Neuronal stem cell (in vitro differentiated cells): ENCODE results near the gene CYRIA.

Source experiments
- DNase-seq: peaks from one replicate; pipeline ENCODE4 v3.0.0-alpha.2; 2013; ENCODE audit warnings: low spot score
- H2AFZ ChIP-seq: one replicate; pipeline ENCODE4 v1.6.1; 2013; ENCODE audit warnings: mild to moderate bottlenecking, low read length, inconsistent platforms
- H2AK5ac ChIP-seq: 2 replicates; pipeline ENCODE4 v1.6.1; 2013; ENCODE audit warnings: low read depth, mild to moderate bottlenecking, inconsistent platforms, low read length, moderate library complexity, mixed read lengths
- H2BK120ac ChIP-seq: 2 replicates; pipeline ENCODE4 v1.6.1; 2013; ENCODE audit warnings: low read depth, mild to moderate bottlenecking, inconsistent platforms, low read length, moderate library complexity, mixed read lengths
- H2BK12ac ChIP-seq: one replicate; pipeline ENCODE4 v1.6.1; 2013; ENCODE audit warnings: low read length, inconsistent platforms
- H2BK15ac ChIP-seq: 2 replicates; pipeline ENCODE4 v1.6.1; 2013; ENCODE audit warnings: mild to moderate bottlenecking, low read length, inconsistent platforms, mixed read lengths
- H2BK5ac ChIP-seq: one replicate; pipeline ENCODE4 v1.6.1; 2013; ENCODE audit warnings: inconsistent platforms, mild to moderate bottlenecking, low read length, moderate library complexity
- H3K14ac ChIP-seq: one replicate; pipeline ENCODE4 v1.6.1; 2013; ENCODE audit warnings: low read length, inconsistent platforms
- H3K18ac ChIP-seq: 2 replicates; pipeline ENCODE4 v1.6.1; 2013; ENCODE audit warnings: low read length, inconsistent platforms
- H3K23ac ChIP-seq: 2 replicates; pipeline ENCODE4 v1.6.1; 2013; ENCODE audit warnings: low read depth, mild to moderate bottlenecking, mixed read lengths, low read length, inconsistent platforms; ENCODE audit not compliant: poor library complexity
- H3K27ac ChIP-seq: replicated peaks from 3 replicates; pipeline ENCODE4 v1.5.1; 2013; ENCODE audit warnings: low read length, inconsistent platforms
- H3K27me3 ChIP-seq, 3 experiments: 2 replicates each; pipeline ENCODE4 v1.6.1; 2013; ENCODE audit warnings: low read length in 3 of 3, mild to moderate bottlenecking in 2 of 3, inconsistent platforms in 1 of 3, low read depth in 1 of 3, mixed read lengths in 1 of 3, moderate library complexity in 1 of 3; ENCODE audit not compliant: control insufficient read depth in 3 of 3, insufficient read depth in 3 of 3
- H3K36me3 ChIP-seq, 2 donors: replicated peaks in 1 of 2; 2 replicates each; pipeline ENCODE4 v1.6.1; 2013; ENCODE audit warnings: low read length in 2 of 2; ENCODE audit not compliant: control insufficient read depth in 2 of 2, insufficient read depth in 2 of 2
- H3K4ac ChIP-seq: 2 replicates; pipeline ENCODE4 v1.6.1; 2013; ENCODE audit warnings: inconsistent platforms, mild to moderate bottlenecking, low read length, moderate library complexity
- H3K4me1 ChIP-seq, 2 donors: 1 replicate in 1 of 2; 2 replicates in 1 of 2; pipeline ENCODE4 v1.6.1; 2013; ENCODE audit warnings: low read length in 2 of 2, low read depth in 1 of 2; ENCODE audit not compliant: control insufficient read depth in 2 of 2, insufficient read depth in 1 of 2
- H3K4me2 ChIP-seq: one replicate; pipeline ENCODE4 v1.6.1; 2013; ENCODE audit warnings: mild to moderate bottlenecking, low read length, inconsistent platforms; ENCODE audit not compliant: insufficient read depth, poor library complexity, severe bottlenecking
- H3K4me3 ChIP-seq, 2 donors: 2 replicates each; pipeline ENCODE4 v1.5.1; 2013; ENCODE audit warnings: low read length in 2 of 2, mild to moderate bottlenecking in 2 of 2, inconsistent platforms in 1 of 2, moderate library complexity in 1 of 2
- H3K79me1 ChIP-seq: one replicate; pipeline ENCODE4 v1.6.1; 2013; ENCODE audit warnings: low read depth, mild to moderate bottlenecking, inconsistent platforms, low read length, moderate library complexity
- H3K9ac ChIP-seq: one replicate; pipeline ENCODE4 v1.6.1; 2013; ENCODE audit warnings: mild to moderate bottlenecking, low read depth, low read length, inconsistent platforms; ENCODE audit not compliant: poor library complexity
- H3K9me3 ChIP-seq, 2 donors: replicated peaks in 1 of 2; 2 replicates each; pipeline versions ENCODE3 to v1.6.1; 2013; ENCODE audit warnings: low read length in 2 of 2, mild to moderate bottlenecking in 2 of 2, inconsistent platforms in 1 of 2, low read depth in 1 of 2, mixed read lengths in 1 of 2, moderate library complexity in 1 of 2; ENCODE audit not compliant: control insufficient read depth in 2 of 2, insufficient read depth in 1 of 2
- H4K8ac ChIP-seq: one replicate; pipeline ENCODE4 v1.6.1; 2013; ENCODE audit warnings: low read depth, mild to moderate bottlenecking, inconsistent platforms, low read length, moderate library complexity
- H4K91ac ChIP-seq: one replicate; pipeline ENCODE4 v1.6.1; 2013; ENCODE audit warnings: low read length, low read depth, mild to moderate bottlenecking, inconsistent platforms; ENCODE audit not compliant: poor library complexity
- WGBS, 2 donors: extraction: QIAGEN DNeasy Blood & Tissue Kit; methylation state at CpG; one replicate each; pipeline ENCODE4 v1.1.7; 2013; ENCODE audit warnings: missing lambda C conversion rate in 2 of 2, mixed read lengths in 1 of 2; ENCODE audit not compliant: insufficient read length in 2 of 2, insufficient replicate concordance in 1 of 2; ENCODE audit errors: extremely low coverage in 2 of 2; 5-methylcytosine and 5-hydroxymethylcytosine counted together

The CYRIA gene

DNA sequence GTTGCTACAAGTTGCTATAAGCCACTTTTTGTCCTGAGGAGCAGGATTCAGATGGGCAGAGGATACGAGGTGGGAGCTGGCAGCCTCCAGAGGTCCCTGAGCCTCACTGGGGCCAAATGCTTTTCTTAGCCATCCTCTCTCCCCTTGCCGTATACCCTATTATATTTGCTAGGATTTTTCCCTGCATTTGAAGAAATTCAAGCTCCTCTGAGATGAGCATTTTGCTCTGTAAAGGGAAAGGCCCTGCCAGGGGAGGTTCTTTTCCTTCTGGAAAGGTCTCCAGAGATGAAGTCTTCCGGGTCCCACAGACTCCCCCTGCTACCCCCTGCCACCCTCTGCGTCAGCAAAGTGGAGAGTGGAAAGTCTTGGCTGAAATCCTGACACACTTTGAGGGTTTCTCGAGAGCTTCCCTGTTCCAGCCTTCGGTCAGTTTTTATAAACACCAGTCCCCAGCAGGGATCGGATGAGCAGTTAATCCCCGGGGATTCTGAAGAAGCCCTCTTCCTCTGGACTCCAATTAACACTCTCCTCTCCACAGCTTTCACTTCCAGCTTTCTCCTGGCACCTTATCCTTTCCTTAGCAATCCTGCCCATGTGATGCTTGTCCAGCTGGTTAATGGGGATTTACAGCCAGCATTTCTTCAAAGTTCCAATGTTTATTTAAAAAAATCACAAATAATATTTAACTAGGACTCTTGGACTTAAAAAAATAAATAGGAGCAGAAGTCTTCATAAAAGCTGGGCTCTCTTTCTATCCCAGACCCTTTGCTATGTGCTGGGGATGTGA is 13.1 kb downstream of the CYRIA start:
- Histone ChIP-seq H2AK5ac (no peak overlapping the region), H3K18ac (no peak overlapping the region), H2BK5ac (no peak overlapping the region), H3K14ac (no peak overlapping the region), H3K4me2 (no peak overlapping the region), H3K27me3 (peaks cover 0 to 3% (median 0%) of the 10 kb centered on the region in 3 experiments), H2BK15ac (no peak overlapping the region), H3K9me3 (no peaks in the 10 kb centered on the region), H3K9ac (no peak overlapping the region), H2BK120ac (no peak overlapping the region), H3K4ac (no peak overlapping the region), H2BK12ac (no peak overlapping the region), H3K23ac (no peak overlapping the region), H3K27ac (no peak overlapping the region), H2AFZ (peak overlapping the region; percentile 41), H3K4me3 (no peak overlapping the region), H3K79me1 (no peaks in the 10 kb centered on the region), H4K8ac (no peak overlapping the region), H4K91ac (no peak overlapping the region), H3K36me3 (no peaks in the 10 kb centered on the region), H3K4me1 (peaks cover 17 to 41% of the 10 kb centered on the region in 2 donors)
- no CpG with 5 or more reads among the region's 8 CpGs for WGBS, 2 donors
- DNase-seq, result no peak

- H2BK12ac ChIP-seq, result no peak overlapping the region
- peaks cover 7 to 27% of the 10 kb centered on the region in 2 donors for H3K4me1 ChIP-seq
- H3K27ac ChIP-seq, result no peak overlapping the region
These were observed 15.1 kb downstream of the CYRIA start for GRCh38 chr2:16650287-16651249.

DNA sequence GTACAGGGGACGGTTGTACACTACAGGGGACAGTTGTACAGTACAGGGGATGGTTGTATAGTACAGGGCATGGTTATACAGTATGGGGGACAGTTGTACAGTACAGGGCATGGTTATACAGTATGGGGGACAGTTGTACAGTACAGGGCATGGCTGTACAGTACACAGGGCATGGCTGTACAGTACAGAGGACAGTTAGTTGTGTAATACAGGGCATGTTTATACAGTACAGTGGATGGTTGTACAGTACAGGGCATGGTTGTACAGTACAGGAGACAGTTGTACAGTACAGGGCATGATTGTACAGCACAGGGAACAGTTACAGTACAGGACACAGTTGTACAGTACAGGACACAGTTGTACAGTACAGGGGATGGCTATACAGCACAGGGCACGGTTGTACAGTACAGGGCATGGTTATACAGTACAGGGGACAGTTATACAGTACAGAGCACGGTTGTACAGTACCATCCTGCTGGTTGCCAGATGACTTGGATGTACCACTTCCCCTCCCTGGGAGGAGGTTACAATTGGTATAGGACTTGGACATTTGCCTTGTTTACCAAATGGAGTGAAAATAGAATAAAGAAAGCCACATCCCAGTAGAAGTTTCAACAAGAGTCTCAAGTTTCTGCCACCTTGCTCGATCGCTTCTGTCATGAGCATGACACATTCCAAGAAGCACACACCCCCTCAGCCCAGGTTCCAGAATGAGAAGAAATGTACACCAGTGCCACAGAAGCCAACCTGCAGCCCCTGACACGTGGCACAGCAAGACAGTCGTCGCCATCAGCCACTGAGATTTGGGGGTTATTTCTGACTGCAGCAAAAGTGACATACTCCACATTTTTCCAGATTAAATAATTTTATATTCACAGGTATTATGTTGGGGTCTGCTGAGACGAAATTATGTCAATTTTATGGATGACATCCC is 16.0 kb downstream of the CYRIA start:
- H2BK15ac ChIP-seq, result no peak overlapping the region
- H2AK5ac ChIP-seq, result peak overlapping the region; percentile 4
- H3K18ac ChIP-seq, result no peak overlapping the region
- H3K4ac ChIP-seq, result peak overlapping the region; percentile 79
- peak overlapping the region in 1 of 2 donors; percentile 19 for H3K4me3 ChIP-seq
- no peak overlapping the region for H2BK120ac ChIP-seq
- H2AFZ ChIP-seq, result no peak overlapping the region
- peaks cover 7 to 22% of the 10 kb centered on the region in 2 donors for H3K4me1 ChIP-seq
- peaks cover 0 to 3% (median 0%) of the 10 kb centered on the region in 3 experiments for H3K27me3 ChIP-seq
- H4K91ac ChIP-seq, result no peak overlapping the region
- H3K23ac ChIP-seq, result no peak overlapping the region
- no peaks in the 10 kb centered on the region for H3K9me3 ChIP-seq
- H3K14ac ChIP-seq, result peak overlapping the region; percentile 6
- no peak overlapping the region for H2BK12ac ChIP-seq
- no peak overlapping the region for H3K4me2 ChIP-seq
- H2BK5ac ChIP-seq, result no peak overlapping the region
- no peak overlapping the region for H3K27ac ChIP-seq
- H3K9ac ChIP-seq, result peak overlapping the region; percentile 7
- WGBS, 2 donors, result no CpG with 5 or more reads among the region's 9 CpGs
- no peaks in the 10 kb centered on the region for H3K36me3 ChIP-seq
- H3K79me1 ChIP-seq, result no peaks in the 10 kb centered on the region
- no peak overlapping the region for H4K8ac ChIP-seq
- no peak for DNase-seq

More at GRCh38 chr2:16650287-16651249, 15.1 kb downstream of the CYRIA start:
- Histone ChIP-seq H3K27me3 (peaks cover 0 to 3% (median 0%) of the 10 kb centered on the region in 3 experiments), H3K9ac (no peak overlapping the region), H2BK120ac (no peak overlapping the region), H2BK5ac (no peak overlapping the region), H2BK15ac (no peak overlapping the region), H2AFZ (peak overlapping the region; percentile 43), H3K23ac (no peak overlapping the region), H3K14ac (no peak overlapping the region), H3K36me3 (no peaks in the 10 kb centered on the region), H3K4ac (no peak overlapping the region), H2AK5ac (no peak overlapping the region), H3K79me1 (no peaks in the 10 kb centered on the region), H4K8ac (no peak overlapping the region), H3K9me3 (no peaks in the 10 kb centered on the region), H3K4me2 (no peak overlapping the region), H3K18ac (no peak overlapping the region), H4K91ac (no peak overlapping the region), H3K4me3 (no peak overlapping the region)
- WGBS, 2 donors, result no CpG with 5 or more reads among the region's 12 CpGs
- DNase-seq, result no peak
